ENCODE results near the gene TMEM132D. TPM values are rescaled to one million over a fixed set of nuclear protein-coding genes. Genes with fewer than 3 reads are reported as not detected.
A peak's percentile ranks its signal among the peaks of the same experiment; 100 is the strongest.

The TMEM132D gene
- total and polyA plus RNA-seq, 2 of the 8 experiments (the other 6 are each of a cell fraction or from before 2014, with no cell fraction given), result 3.5 to 10.1 TPM

- Histone ChIP-seq H3K9ac (replicated peaks in 1 of 4; ENCODE audit: extremely low read depth in 1 of 4, low read depth in 3 of 4, low read length in 3 of 4) (no peak overlapping the region), H3K4me3 (ENCODE audit: extremely low read depth in 1 of 4, insufficient read depth in 2 of 4, low read depth in 3 of 4, low read length in 4 of 4) (no peak overlapping the region), H2BK120ac (replicated peaks; ENCODE audit: low read depth, low read length) (no peak overlapping the region), H2BK12ac (ENCODE audit: low read depth, low read length) (no peak overlapping the region), H3K14ac (ENCODE audit: insufficient read length) (no peak overlapping the region), H2BK5ac (ENCODE audit: low read depth, low read length) (no peak overlapping the region), H3K4me1 (replicated peaks in 1 of 4; ENCODE audit: control insufficient read depth in 3 of 4, insufficient read depth in 4 of 4, low read length in 3 of 4) (no peaks in the 10 kb centered on the region), H3K56ac (replicated peaks; ENCODE audit: insufficient read length, low read depth, low read length) (no peak overlapping the region), H3K4ac (replicated peaks; ENCODE audit: insufficient read length, low read depth, low read length) (no peak overlapping the region), H3K18ac (ENCODE audit: extremely low read depth, low read length) (no peak overlapping the region), H3K23me2 (ENCODE audit: low read depth, low read length) (no peaks in the 10 kb centered on the region), H4K91ac (replicated peaks; ENCODE audit: insufficient read length, low read length) (no peak overlapping the region), H2AFZ (ENCODE audit: low read length) (no peak overlapping the region), H3K27me3 (replicated peaks in 1 of 4; ENCODE audit: control insufficient read depth in 3 of 4, extremely low read depth in 1 of 4, insufficient read depth in 3 of 4, low read length in 3 of 4) (no peaks in the 10 kb centered on the region), H2BK20ac (ENCODE audit: low read length) (no peak overlapping the region), H4K8ac (ENCODE audit: extremely low read depth, insufficient read depth, low read length) (no peak overlapping the region), H4K20me1 (replicated peaks in 1 of 2; ENCODE audit: control insufficient read depth in 1 of 2, insufficient read depth in 2 of 2, low read length in 2 of 2) (no peaks in the 10 kb centered on the region), H3K23ac (ENCODE audit: insufficient read length) (no peak overlapping the region), H3K4me2 (ENCODE audit: insufficient read depth in 1 of 2, low read depth in 2 of 2, low read length in 2 of 2) (no peak overlapping the region), H3K79me2 (ENCODE audit: control insufficient read depth in 1 of 2, insufficient read depth in 2 of 2, low read length in 2 of 2) (no peaks in the 10 kb centered on the region), H2BK15ac (ENCODE audit: low read length) (no peak overlapping the region), H2AK5ac (ENCODE audit: low read depth, low read length) (no peak overlapping the region), H4K5ac (ENCODE audit: insufficient read length, low read depth, low read length) (no peak overlapping the region), H3K9me3 (ENCODE audit: insufficient read depth in 2 of 2, low read depth in 1 of 2, low read length in 1 of 2) (no peaks in the 10 kb centered on the region), H3K27ac (ENCODE audit: low read depth, low read length) (no peak overlapping the region), H3K79me1 (ENCODE audit: low read depth, low read length) (no peaks in the 10 kb centered on the region; the same call in 1 of the 2 replicates), H3K36me3 (ENCODE audit: control insufficient read depth in 2 of 4, insufficient read depth in 4 of 4, low read length in 3 of 4) (no peaks in the 10 kb centered on the region)
- no peak for DNase-seq (ENCODE audit: low read depth in 1 of 2, low spot score in 2 of 2)
- WGBS, 2 experiments (ENCODE audit: extremely low coverage in 1 of 2, insufficient coverage in 1 of 2, insufficient read length in 1 of 2, insufficient replicate concordance in 2 of 2, low coverage in 1 of 2, low lambda C conversion rate in 2 of 2, missing lambda C conversion rate in 1 of 2), result 91% methylated on average over 5 of the region's 5 CpGs; no CpG with 5 or more reads in 1 of the 2 experiments
- FAIRE-seq, result no peak
- CTCF ChIA-PET (ENCODE audit: partially characterized antibody), result interaction anchor here (0.8 to 0.9 kb wide), 2 partner anchors 124 to 284 kb away, joined by 3 read pairs; no protein-coding TSS in a partner anchor
- TF ChIP-seq RAD21 (IDR thresholded peaks at IDR 0.05 in 1 of 2, conservative IDR thresholded peaks at IDR 0.05 in 1 of 2; ENCODE audit: low read depth in 2 of 2, low read length in 2 of 2) (peak; percentile 38 to 62), SUZ12 (IDR thresholded peaks at IDR 0.05; ENCODE audit: low read length) (no peak), CREB1 (IDR thresholded peaks at IDR 0.05) (no peak), CTCF (IDR thresholded peaks at IDR 0.05; ENCODE audit: control extremely low read depth in 1 of 3, insufficient read depth in 1 of 3, low read depth in 1 of 3, low read length in 3 of 3) (peak; percentile 20 to 46 (median 24); a peak in 3 of 4 replicates)
- POLR2A ChIA-PET (ENCODE audit: partially characterized antibody), result no interaction called here
These were observed 323.9 kb downstream of the TMEM132D start for GRCh38 chr12:129579879-129580278.

All from H1 (cell line).